ENCODE measurements around the gene LILRB5. TPM values are rescaled to one million over a fixed set of nuclear protein-coding genes. Genes with fewer than 3 reads are reported as not detected.

The LILRB5 gene
- total RNA-seq, 1 donor from 2014 or later = 0.05 TPM

DNA sequence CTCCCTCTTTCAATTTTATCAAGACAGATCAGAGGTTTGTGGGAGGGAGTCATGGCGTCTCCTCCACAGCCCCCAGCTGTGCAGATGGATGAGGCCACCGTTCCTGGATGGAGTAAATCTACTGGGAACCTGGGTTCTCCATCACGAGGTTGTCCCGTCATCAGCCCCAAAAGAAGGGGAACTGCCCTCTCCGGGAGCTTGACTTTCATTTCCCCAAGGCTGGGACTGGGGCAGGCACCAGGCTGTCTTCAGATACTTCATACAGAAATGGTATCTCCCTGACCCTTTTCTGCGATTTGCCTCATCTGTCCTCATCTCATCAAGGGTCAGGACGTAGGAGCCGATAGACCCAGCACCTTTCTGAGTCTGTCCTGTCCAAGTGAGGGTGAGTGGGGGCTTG lies 14.0 kb upstream of the LILRB5 start:
- Mint-ChIP-seq H3K4me1 (ENCODE audit: low read depth) (no peaks in the 10 kb centered on the region), H3K27me3 (ENCODE audit: low read depth) (peaks cover 22% of the 10 kb centered on the region), H3K9me3 (no peaks in the 10 kb centered on the region), H3K36me3 (ENCODE audit: low read depth) (no peaks in the 10 kb centered on the region), H3K27ac (no peak overlapping the region), H3K4me3 (ENCODE audit: low read depth) (no peak overlapping the region)
- intact Hi-C loops (cut with micrococcal nuclease) = no loop called here
- DNase-seq (ENCODE audit: low spot score) = no peak

- Mint-ChIP-seq H3K9me3 (no peaks in the 10 kb centered on the region), H3K27me3 (ENCODE audit: low read depth) (peaks cover 22% of the 10 kb centered on the region), H3K27ac (no peak overlapping the region), H3K36me3 (ENCODE audit: low read depth) (no peaks in the 10 kb centered on the region), H3K4me1 (ENCODE audit: low read depth) (no peaks in the 10 kb centered on the region), H3K4me3 (ENCODE audit: low read depth) (no peak overlapping the region)
- intact Hi-C loops (cut with micrococcal nuclease) = no loop called here
- no peak for DNase-seq (ENCODE audit: low spot score)
Measured at GRCh38 chr19:54268936-54269335, 11.9 kb upstream of the LILRB5 start.

GRCh38 chr19:54266133-54266532 lies 9.1 kb upstream of the LILRB5 start:
- H3K9me3 Mint-ChIP-seq = no peaks in the 10 kb centered on the region
- no peak overlapping the region for H3K27ac Mint-ChIP-seq
- no peaks in the 10 kb centered on the region for H3K36me3 Mint-ChIP-seq (ENCODE audit: low read depth)
- DNase-seq (ENCODE audit: low spot score) = peak; percentile 46
- H3K4me3 Mint-ChIP-seq (ENCODE audit: low read depth) = no peak overlapping the region
- H3K27me3 Mint-ChIP-seq (ENCODE audit: low read depth) = peaks cover 17% of the 10 kb centered on the region
- H3K4me1 Mint-ChIP-seq (ENCODE audit: low read depth) = no peaks in the 10 kb centered on the region
- intact Hi-C loops (cut with micrococcal nuclease) = no loop called here

- intact Hi-C loops (cut with micrococcal nuclease) = no loop called here
- Mint-ChIP-seq H3K27ac (no peak overlapping the region), H3K4me1 (ENCODE audit: low read depth) (no peaks in the 10 kb centered on the region), H3K9me3 (no peaks in the 10 kb centered on the region), H3K4me3 (ENCODE audit: low read depth) (no peak overlapping the region), H3K27me3 (ENCODE audit: low read depth) (peaks cover 5% of the 10 kb centered on the region), H3K36me3 (ENCODE audit: low read depth) (no peaks in the 10 kb centered on the region)
- no peak for DNase-seq (ENCODE audit: low spot score)
Measured at GRCh38 chr19:54262470-54262869, 5.4 kb upstream of the LILRB5 start.

DNA sequence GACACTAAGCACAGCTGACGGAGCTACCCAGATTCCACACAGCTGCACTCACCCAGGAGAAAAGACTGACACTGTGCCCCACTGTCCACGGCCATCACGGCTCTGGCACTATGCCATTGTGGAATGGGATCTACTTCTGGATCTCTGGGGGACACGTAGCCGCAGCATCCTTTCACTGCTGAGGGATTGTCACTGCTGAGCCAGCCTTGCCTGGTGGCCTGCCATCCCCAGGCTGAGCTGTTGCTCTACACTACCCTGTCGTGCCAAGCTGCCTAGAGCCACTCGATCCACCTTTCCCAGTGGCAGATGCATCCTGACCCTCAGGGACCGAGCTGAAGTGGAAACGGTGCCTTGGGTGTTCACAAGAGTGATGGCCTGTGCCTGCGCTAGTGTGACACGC lies 5.0 kb upstream of the LILRB5 start:
- Mint-ChIP-seq H3K27ac (no peak overlapping the region), H3K27me3 (ENCODE audit: low read depth) (peaks cover 5% of the 10 kb centered on the region)

GRCh38 chr19:54256250-54257115 lies 590 bp downstream of the LILRB5 start:
- H3K4me1 Mint-ChIP-seq (ENCODE audit: low read depth) = no peaks in the 10 kb centered on the region
- no peaks in the 10 kb centered on the region for H3K9me3 Mint-ChIP-seq
- DNase-seq (ENCODE audit: low spot score) = no peak
- no peak overlapping the region for H3K4me3 Mint-ChIP-seq (ENCODE audit: low read depth)
- H3K27ac Mint-ChIP-seq = no peak overlapping the region
- H3K36me3 Mint-ChIP-seq (ENCODE audit: low read depth) = no peaks in the 10 kb centered on the region
- peaks cover 1% of the 10 kb centered on the region for H3K27me3 Mint-ChIP-seq (ENCODE audit: low read depth)
- intact Hi-C loops (cut with micrococcal nuclease) = no loop called here

More for the DNA sequence above, 5.0 kb upstream of the LILRB5 start:
- no peaks in the 10 kb centered on the region for H3K9me3 Mint-ChIP-seq
- no peaks in the 10 kb centered on the region for H3K4me1 Mint-ChIP-seq (ENCODE audit: low read depth)
- DNase-seq (ENCODE audit: low spot score) = no peak
- H3K36me3 Mint-ChIP-seq (ENCODE audit: low read depth) = no peaks in the 10 kb centered on the region
- intact Hi-C loops (cut with micrococcal nuclease) = no loop called here
- no peak overlapping the region for H3K4me3 Mint-ChIP-seq (ENCODE audit: low read depth)

- no peak overlapping the region for H3K4me3 Mint-ChIP-seq (ENCODE audit: low read depth)
- no peaks in the 10 kb centered on the region for H3K36me3 Mint-ChIP-seq (ENCODE audit: low read depth)
Measured at GRCh38 chr19:54255105-54255775, 1.8 kb downstream of the LILRB5 start.

DNA sequence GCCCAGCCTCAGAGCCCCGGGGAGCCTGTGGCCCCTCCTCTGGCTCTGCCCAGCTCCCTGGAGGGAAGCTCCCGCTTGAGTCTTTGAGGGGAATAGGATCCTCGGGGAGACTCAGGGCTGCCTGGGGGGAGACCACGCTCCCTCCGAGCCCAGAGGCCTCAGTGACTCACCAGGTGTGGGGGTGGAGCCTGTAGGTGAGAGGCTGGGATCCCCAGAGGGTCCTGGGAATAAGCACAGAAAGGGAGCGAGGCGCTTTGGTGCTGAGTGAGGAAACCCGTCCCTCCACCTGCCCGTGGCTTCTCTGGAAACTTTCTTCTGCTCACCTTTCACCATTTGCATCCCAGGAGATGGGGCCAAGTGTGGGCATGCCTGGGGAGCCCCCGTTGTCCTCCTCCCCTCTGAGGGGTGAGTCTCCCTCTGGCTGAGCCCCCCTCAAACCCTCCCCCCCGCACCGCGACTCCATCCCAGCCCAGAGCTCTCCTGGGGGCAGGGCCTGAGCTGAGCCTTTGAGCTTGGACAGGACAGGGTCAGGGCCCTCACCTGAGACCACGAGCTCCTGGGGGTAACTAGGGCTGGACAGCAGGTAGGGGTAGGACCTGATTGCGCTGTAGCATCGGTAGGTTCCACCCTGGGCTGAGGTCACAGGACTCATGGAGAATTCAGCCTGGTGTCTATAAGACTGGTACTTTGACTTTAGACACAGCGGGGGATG lies 2.7 kb downstream of the LILRB5 start:
- Mint-ChIP-seq H3K4me3 (ENCODE audit: low read depth) (no peak overlapping the region), H3K27ac (no peak overlapping the region), H3K4me1 (ENCODE audit: low read depth) (no peaks in the 10 kb centered on the region), H3K27me3 (ENCODE audit: low read depth) (peaks cover 10% of the 10 kb centered on the region), H3K9me3 (no peaks in the 10 kb centered on the region), H3K36me3 (ENCODE audit: low read depth) (no peaks in the 10 kb centered on the region)
- no peak for DNase-seq (ENCODE audit: low spot score)
- intact Hi-C loops (cut with micrococcal nuclease) = no loop called here

More at GRCh38 chr19:54255105-54255775, 1.8 kb downstream of the LILRB5 start:
- no peak overlapping the region for H3K27ac Mint-ChIP-seq
- DNase-seq (ENCODE audit: low spot score) = no peak
- H3K27me3 Mint-ChIP-seq (ENCODE audit: low read depth) = peaks cover 4% of the 10 kb centered on the region
- H3K9me3 Mint-ChIP-seq = no peaks in the 10 kb centered on the region
- H3K4me1 Mint-ChIP-seq (ENCODE audit: low read depth) = no peaks in the 10 kb centered on the region
- intact Hi-C loops (cut with micrococcal nuclease) = no loop called here

DNA sequence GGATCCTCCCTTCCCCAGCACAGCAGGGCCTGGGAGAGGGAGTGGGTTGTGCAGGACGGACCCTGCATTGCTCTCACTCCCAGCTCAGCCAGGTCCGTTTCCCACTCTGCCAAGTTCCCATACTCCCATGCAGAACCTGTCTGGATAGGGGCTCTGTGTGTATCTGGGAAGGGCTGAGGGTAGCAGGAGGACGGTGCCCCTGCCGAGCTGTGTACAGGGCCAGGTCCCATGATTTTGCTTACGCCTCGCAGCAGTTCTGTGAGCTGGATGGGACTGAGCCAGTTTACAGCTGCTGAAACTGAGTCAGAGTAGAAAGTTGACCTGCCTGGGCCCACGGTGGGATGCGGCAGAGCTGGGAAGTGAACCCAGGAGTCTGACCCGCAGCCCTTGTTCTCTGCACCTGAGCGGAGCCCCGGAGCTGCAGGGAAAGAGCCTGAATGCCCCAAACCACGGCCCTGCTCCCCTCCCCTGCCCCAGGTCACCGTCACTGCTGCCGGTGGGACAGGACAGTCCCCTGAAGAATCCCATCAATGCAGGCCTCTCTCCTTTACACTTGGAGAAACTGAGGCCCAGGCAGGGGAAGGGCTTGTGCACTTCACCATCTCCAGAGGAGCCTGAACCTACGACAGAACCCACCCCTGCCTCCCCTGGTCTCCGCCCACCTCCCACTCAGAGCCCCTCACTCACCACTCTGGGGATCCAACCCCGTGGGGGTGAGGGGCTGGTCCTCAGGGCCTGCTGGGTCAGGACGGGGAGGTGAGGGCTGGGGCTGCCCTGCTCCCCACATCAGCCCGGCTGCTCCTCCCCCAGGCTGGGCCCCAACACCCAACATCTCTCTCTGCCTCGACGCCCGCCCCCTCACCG lies 3.5 kb downstream of the LILRB5 start:
- Mint-ChIP-seq H3K36me3 (ENCODE audit: low read depth) (no peaks in the 10 kb centered on the region), H3K4me3 (ENCODE audit: low read depth) (no peak overlapping the region), H3K27me3 (ENCODE audit: low read depth) (peaks cover 9% of the 10 kb centered on the region), H3K27ac (no peak overlapping the region), H3K4me1 (ENCODE audit: low read depth) (no peaks in the 10 kb centered on the region), H3K9me3 (no peaks in the 10 kb centered on the region)
- DNase-seq (ENCODE audit: low spot score) = no peak
- intact Hi-C loops (cut with micrococcal nuclease) = no loop called here

- no peak overlapping the region for H3K27ac Mint-ChIP-seq
- peaks cover 5% of the 10 kb centered on the region for H3K4me1 Mint-ChIP-seq (ENCODE audit: low read depth)
- H3K36me3 Mint-ChIP-seq (ENCODE audit: low read depth) = no peaks in the 10 kb centered on the region
- intact Hi-C loops (cut with micrococcal nuclease) = no loop called here
- peaks cover 9% of the 10 kb centered on the region for H3K27me3 Mint-ChIP-seq (ENCODE audit: low read depth)
- no peak overlapping the region for H3K4me3 Mint-ChIP-seq (ENCODE audit: low read depth)
- H3K9me3 Mint-ChIP-seq = no peaks in the 10 kb centered on the region
- no peak for DNase-seq (ENCODE audit: low spot score)
Measured at GRCh38 chr19:54252845-54253244, 4.2 kb downstream of the LILRB5 start.

- Mint-ChIP-seq H3K36me3 (ENCODE audit: low read depth) (no peaks in the 10 kb centered on the region), H3K4me3 (ENCODE audit: low read depth) (no peak overlapping the region), H3K4me1 (ENCODE audit: low read depth) (peaks cover 9% of the 10 kb centered on the region), H3K27ac (no peak overlapping the region), H3K9me3 (no peaks in the 10 kb centered on the region), H3K27me3 (ENCODE audit: low read depth) (peaks cover 9% of the 10 kb centered on the region)
- intact Hi-C loops (cut with micrococcal nuclease) = no loop called here
- DNase-seq (ENCODE audit: low spot score) = no peak
Measured at GRCh38 chr19:54252243-54252642, 4.8 kb downstream of the LILRB5 start.

DNA sequence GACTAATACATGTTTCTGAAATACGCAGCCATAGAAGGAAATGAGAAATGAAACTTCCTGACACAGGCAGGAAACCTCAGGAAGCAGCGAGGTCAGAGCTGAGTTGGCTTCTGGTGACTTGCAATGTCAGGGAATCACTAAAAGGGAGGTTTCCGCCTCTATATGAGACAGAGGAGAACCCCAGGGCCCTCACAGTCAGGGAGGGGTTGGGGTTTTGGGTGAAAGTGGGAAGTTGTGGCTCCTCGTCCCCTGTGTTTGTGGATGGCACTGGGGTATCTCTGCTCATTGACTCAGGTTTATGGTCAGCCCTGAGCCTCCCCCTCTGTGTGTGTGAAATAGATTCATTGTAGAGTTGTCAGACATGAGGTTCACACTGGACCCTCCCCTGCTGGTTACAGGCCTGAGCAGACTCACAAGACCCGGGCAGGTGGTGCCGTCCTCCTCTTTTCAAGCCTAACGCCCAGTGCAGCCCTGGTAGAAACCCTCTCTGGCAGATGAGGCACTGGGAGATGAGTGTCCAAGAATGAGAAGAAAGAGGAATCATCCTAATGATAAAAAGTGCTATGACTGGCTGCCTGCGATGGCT lies 9.0 kb downstream of the LILRB5 start:
- Mint-ChIP-seq H3K27me3 (ENCODE audit: low read depth) (peaks cover 9% of the 10 kb centered on the region), H3K4me3 (ENCODE audit: low read depth) (no peak overlapping the region), H3K9me3 (no peaks in the 10 kb centered on the region), H3K36me3 (ENCODE audit: low read depth) (no peaks in the 10 kb centered on the region), H3K27ac (no peak overlapping the region), H3K4me1 (ENCODE audit: low read depth) (peaks cover 12% of the 10 kb centered on the region)
- DNase-seq (ENCODE audit: low spot score) = no peak
- intact Hi-C loops (cut with micrococcal nuclease) = loop anchor here (5.0 kb wide), 1 partner anchor 36 kb away; no protein-coding TSS in a partner anchor
